ENCODE measurements around the gene CDO1. TPM values are rescaled to one million over a fixed set of nuclear protein-coding genes. Genes with fewer than 3 reads are reported as not detected.

CDO1 gene
- total and polyA plus RNA-seq, 2 of the 8 experiments (the other 6 are each of a cell fraction or from before 2014, with no cell fraction given): 26.1 to 29.5 TPM

DNA sequence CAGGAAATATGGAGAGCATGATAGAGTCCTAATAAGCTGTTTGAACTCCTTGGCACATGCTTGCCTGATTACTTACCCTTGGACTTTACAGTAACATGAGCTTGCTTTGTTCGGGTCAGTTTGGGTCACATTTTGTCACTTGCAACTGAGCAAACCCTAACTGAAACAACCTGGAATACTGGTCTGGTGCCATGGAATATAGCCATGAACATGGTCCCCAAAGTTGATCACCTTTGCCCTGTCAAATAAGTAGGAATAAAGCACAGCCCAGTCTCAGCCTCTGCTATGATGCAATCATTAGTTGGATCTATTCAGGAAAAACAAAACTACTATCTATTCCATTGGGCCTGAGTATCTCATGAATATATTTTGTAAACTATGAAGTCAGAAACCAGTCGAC is 18.2 kb downstream of the CDO1 start:
- Histone ChIP-seq H2AFZ (ENCODE audit: low read length) (no peak overlapping the region), H3K23ac (ENCODE audit: insufficient read length) (no peak overlapping the region), H3K14ac (ENCODE audit: insufficient read length) (no peak overlapping the region), H4K91ac (replicated peaks; ENCODE audit: insufficient read length, low read length) (no peak overlapping the region), H4K5ac (ENCODE audit: insufficient read length, low read depth, low read length) (no peak overlapping the region), H3K36me3 (ENCODE audit: control insufficient read depth in 2 of 4, insufficient read depth in 4 of 4, low read length in 3 of 4) (no peaks in the 10 kb centered on the region), H3K56ac (replicated peaks; ENCODE audit: insufficient read length, low read depth, low read length) (no peak overlapping the region), H3K4me3 (ENCODE audit: extremely low read depth in 1 of 4, insufficient read depth in 2 of 4, low read depth in 3 of 4, low read length in 4 of 4) (no peak overlapping the region), H3K9ac (replicated peaks in 1 of 4; ENCODE audit: extremely low read depth in 1 of 4, low read depth in 3 of 4, low read length in 3 of 4) (no peak overlapping the region), H3K4me1 (replicated peaks in 1 of 4; ENCODE audit: control insufficient read depth in 3 of 4, insufficient read depth in 4 of 4, low read length in 3 of 4) (no peaks in the 10 kb centered on the region), H3K27ac (ENCODE audit: low read depth, low read length) (no peak overlapping the region), H3K4ac (replicated peaks; ENCODE audit: insufficient read length, low read depth, low read length) (no peak overlapping the region), H2BK12ac (ENCODE audit: low read depth, low read length) (no peak overlapping the region), H3K79me1 (ENCODE audit: low read depth, low read length) (no peaks in the 10 kb centered on the region), H3K4me2 (ENCODE audit: insufficient read depth in 1 of 2, low read depth in 2 of 2, low read length in 2 of 2) (no peak overlapping the region), H3K79me2 (ENCODE audit: control insufficient read depth in 1 of 2, insufficient read depth in 2 of 2, low read length in 2 of 2) (no peaks in the 10 kb centered on the region), H3K27me3 (replicated peaks in 1 of 4; ENCODE audit: control insufficient read depth in 3 of 4, extremely low read depth in 1 of 4, insufficient read depth in 3 of 4, low read length in 3 of 4) (no peaks in the 10 kb centered on the region), H2BK5ac (ENCODE audit: low read depth, low read length) (no peak overlapping the region), H4K8ac (ENCODE audit: extremely low read depth, insufficient read depth, low read length) (no peak overlapping the region), H2BK20ac (ENCODE audit: low read length) (no peak overlapping the region), H2BK120ac (replicated peaks; ENCODE audit: low read depth, low read length) (no peak overlapping the region), H3K18ac (ENCODE audit: extremely low read depth, low read length) (no peak overlapping the region), H2BK15ac (ENCODE audit: low read length) (no peak overlapping the region), H4K20me1 (replicated peaks in 1 of 2; ENCODE audit: control insufficient read depth in 1 of 2, insufficient read depth in 2 of 2, low read length in 2 of 2) (no peaks in the 10 kb centered on the region), H3K9me3 (ENCODE audit: insufficient read depth in 2 of 2, low read depth in 1 of 2, low read length in 1 of 2) (no peaks in the 10 kb centered on the region), H3K23me2 (ENCODE audit: low read depth, low read length) (no peaks in the 10 kb centered on the region; the same call in 1 of the 2 replicates), H2AK5ac (ENCODE audit: low read depth, low read length) (no peak overlapping the region)
- POLR2A ChIA-PET (ENCODE audit: partially characterized antibody): no interaction called here
- TF ChIP-seq CEBPB (IDR thresholded peaks at IDR 0.05; ENCODE audit: low read depth, low read length) (0 out of 2 replicates have a peak, but pooled peaks have one; percentile 13), NRF1 (IDR thresholded peaks at IDR 0.05; ENCODE audit: low read depth, low read length) (no peak), HDAC6 (IDR thresholded peaks at IDR 0.05; ENCODE audit: low read depth, low read length) (no peak), TCF12 (IDR thresholded peaks at IDR 0.05; ENCODE audit: low read depth, low read length) (no peak)
- FAIRE-seq (no peak), DNase-seq (ENCODE audit: low read depth in 1 of 2, low spot score in 2 of 2) (no peak)
- CTCF ChIA-PET (ENCODE audit: partially characterized antibody): interaction anchor here (0.6 to 1.9 kb wide), 7 partner anchors 10 to 228 kb away, joined by 3 to 5 read pairs (median 3); no protein-coding TSS in a partner anchor
- WGBS, 2 experiments (ENCODE audit: extremely low coverage in 1 of 2, insufficient coverage in 1 of 2, insufficient read length in 1 of 2, insufficient replicate concordance in 2 of 2, low coverage in 1 of 2, low lambda C conversion rate in 2 of 2, missing lambda C conversion rate in 1 of 2): 79% methylated on average over 2 of the region's 2 CpGs; no CpG with 5 or more reads in 1 of the 2 experiments
